ENCODE measurements around the gene FMO2.

GRCh38 chr1:171220581-171221054 lies 35.5 kb downstream of the FMO2 start:
- TF ChIP-seq, protein P1, sequence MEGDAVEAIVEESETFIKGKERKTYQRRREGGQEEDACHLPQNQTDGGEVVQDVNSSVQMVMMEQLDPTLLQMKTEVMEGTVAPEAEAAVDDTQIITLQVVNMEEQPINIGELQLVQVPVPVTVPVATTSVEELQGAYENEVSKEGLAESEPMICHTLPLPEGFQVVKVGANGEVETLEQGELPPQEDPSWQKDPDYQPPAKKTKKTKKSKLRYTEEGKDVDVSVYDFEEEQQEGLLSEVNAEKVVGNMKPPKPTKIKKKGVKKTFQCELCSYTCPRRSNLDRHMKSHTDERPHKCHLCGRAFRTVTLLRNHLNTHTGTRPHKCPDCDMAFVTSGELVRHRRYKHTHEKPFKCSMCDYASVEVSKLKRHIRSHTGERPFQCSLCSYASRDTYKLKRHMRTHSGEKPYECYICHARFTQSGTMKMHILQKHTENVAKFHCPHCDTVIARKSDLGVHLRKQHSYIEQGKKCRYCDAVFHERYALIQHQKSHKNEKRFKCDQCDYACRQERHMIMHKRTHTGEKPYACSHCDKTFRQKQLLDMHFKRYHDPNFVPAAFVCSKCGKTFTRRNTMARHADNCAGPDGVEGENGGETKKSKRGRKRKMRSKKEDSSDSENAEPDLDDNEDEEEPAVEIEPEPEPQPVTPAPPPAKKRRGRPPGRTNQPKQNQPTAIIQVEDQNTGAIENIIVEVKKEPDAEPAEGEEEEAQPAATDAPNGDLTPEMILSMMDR (IDR thresholded peaks at IDR 0.05): no peak
- TF ChIP-seq POLR2A (IDR thresholded peaks at IDR 0.05): no peak

Data from body of pancreas (tissue), 4 donors.